IMR-90 (cell line): ENCODE data around the gene TNS3. TPM values are rescaled to one million over a fixed set of nuclear protein-coding genes. Genes with fewer than 3 reads are reported as not detected.

Source experiments
- ATAC-seq: fragments of 200-7000 bp; cut with Tn5 transposase; 2 replicates; pipeline ENCODE4 v1.9.1; 2020; ENCODE audit warnings: low read depth, mild to moderate bottlenecking, moderate library complexity
- BruUV-seq: library from RNA; stranded (reverse); fragments of 400-500 nt; replicated peaks from 2 replicates; lab custom pipeline; 2021; lab: Mats Ljungman, UMichigan
- CTCF ChIA-PET: fragments of 300-600 bp; formaldehyde crosslinking; extraction: SDS; loops from one replicate; lab custom pipeline; 2021; ENCODE audit warnings: antibody characterized with exemption; lab: Yijun Ruan, JAX
- POLR2A ChIA-PET: fragments of 300-600 bp; sonication (Branson Sonifier 250); formaldehyde crosslinking; loops from one replicate; lab custom pipeline; 2022; ENCODE audit warnings: antibody characterized with exemption; ENCODE audit not compliant: unreplicated experiment; lab: Charles Lee
- DNase-seq: peaks from one replicate; pipeline ENCODE4 v3.0.0; 2013
- H2AFZ ChIP-seq: replicated peaks from 2 replicates; pipeline ENCODE3; 2013; ENCODE audit warnings: low read length, mild to moderate bottlenecking; ENCODE audit not compliant: poor library complexity
- H2AK5ac ChIP-seq: 2 replicates; pipeline ENCODE4 v1.6.1; 2013; ENCODE audit warnings: low read depth, low read length, inconsistent platforms
- H2AK9ac ChIP-seq: replicated peaks from 2 replicates; pipeline ENCODE3; 2013; ENCODE audit warnings: mild to moderate bottlenecking, low read depth, low read length, moderate library complexity; ENCODE audit not compliant: poor library complexity
- H2BK120ac ChIP-seq: 2 replicates; pipeline ENCODE4 v1.6.1; 2013; ENCODE audit warnings: low read depth, low read length, inconsistent platforms
- H2BK15ac ChIP-seq: 3 replicates; pipeline ENCODE4 v1.6.1; 2013; ENCODE audit warnings: low read depth, low read length, inconsistent platforms
- H2BK20ac ChIP-seq: 2 replicates; pipeline ENCODE4 v1.6.1; 2013; ENCODE audit warnings: low read depth, mild to moderate bottlenecking, inconsistent platforms, low read length, moderate library complexity
- H2BK5ac ChIP-seq: 2 replicates; pipeline ENCODE4 v1.6.1; 2013; ENCODE audit warnings: mild to moderate bottlenecking, low read depth, low read length, inconsistent platforms; ENCODE audit not compliant: poor library complexity, severe bottlenecking
- H3K14ac ChIP-seq: replicated peaks from 2 replicates; pipeline ENCODE4 v1.6.1; 2013; ENCODE audit warnings: low read depth, low read length, inconsistent platforms
- H3K18ac ChIP-seq: 2 replicates; pipeline ENCODE4 v1.6.1; 2013; ENCODE audit warnings: low read depth, low read length, control low read depth
- H3K23ac ChIP-seq: 2 replicates; pipeline ENCODE4 v1.6.1; 2013; ENCODE audit warnings: low read depth, low read length, inconsistent platforms
- H3K27ac ChIP-seq: 2 replicates; pipeline ENCODE4 v1.5.1; 2013; ENCODE audit warnings: mild to moderate bottlenecking, control low read depth, low read length; ENCODE audit not compliant: insufficient read depth
- H3K27me3 ChIP-seq: 2 replicates; pipeline ENCODE4 v1.6.1; 2013; ENCODE audit warnings: low read length; ENCODE audit not compliant: control insufficient read depth, insufficient read depth
- H3K36me3 ChIP-seq: 2 replicates; pipeline ENCODE4 v1.6.1; 2013; ENCODE audit warnings: low read length, mixed read lengths; ENCODE audit not compliant: control insufficient read depth, insufficient read depth
- H3K4ac ChIP-seq: 2 replicates; pipeline ENCODE4 v1.6.1; 2013; ENCODE audit warnings: low read depth, low read length, inconsistent platforms
- H3K4me1 ChIP-seq: 2 replicates; pipeline ENCODE4 v1.6.1; 2013; ENCODE audit warnings: low read length, mixed read lengths; ENCODE audit not compliant: control insufficient read depth, insufficient read depth
- H3K4me2 ChIP-seq: 2 replicates; pipeline ENCODE4 v1.6.1; 2013; ENCODE audit warnings: low read depth, mild to moderate bottlenecking, control low read depth, low read length, moderate library complexity
- H3K4me3 ChIP-seq: 2 replicates; pipeline ENCODE4 v1.5.1; 2013; ENCODE audit warnings: low read depth, mild to moderate bottlenecking, control low read depth, low read length, moderate library complexity; ENCODE audit not compliant: insufficient read depth
- H3K56ac ChIP-seq: 2 replicates; pipeline ENCODE4 v1.6.1; 2013; ENCODE audit warnings: low read length, inconsistent platforms; ENCODE audit not compliant: insufficient read depth; ENCODE audit errors: extremely low read depth
- H3K79me1 ChIP-seq, 2 experiments: 2 replicates each; pipeline ENCODE4 v1.6.1; 2013; ENCODE audit warnings: low read length in 2 of 2, inconsistent platforms in 1 of 2, low read depth in 1 of 2
- H3K9ac ChIP-seq: 2 replicates; pipeline ENCODE4 v1.6.1; 2013; ENCODE audit warnings: low read depth, low read length, control low read depth
- H3K9me1 ChIP-seq: 2 replicates; pipeline ENCODE4 v1.6.1; 2013; ENCODE audit warnings: low read length, inconsistent platforms; ENCODE audit not compliant: insufficient read depth
- H3K9me3 ChIP-seq: 2 replicates; pipeline ENCODE4 v1.6.1; 2013; ENCODE audit warnings: low read length; ENCODE audit not compliant: control insufficient read depth, insufficient read depth
- H4K20me1 ChIP-seq: 2 replicates; pipeline ENCODE4 v1.6.1; 2013; ENCODE audit warnings: low read length, inconsistent platforms; ENCODE audit not compliant: insufficient read depth
- H4K5ac ChIP-seq: 2 replicates; pipeline ENCODE4 v1.6.1; 2013; ENCODE audit warnings: mild to moderate bottlenecking, low read depth, low read length, control low read depth
- H4K8ac ChIP-seq, 2 experiments: 2 replicates each; pipeline ENCODE4 v1.6.1; 2013; ENCODE audit warnings: low read depth in 2 of 2, low read length in 2 of 2, control low read depth in 1 of 2, inconsistent platforms in 1 of 2
- H4K91ac ChIP-seq: 2 replicates; pipeline ENCODE4 v1.6.1; 2013; ENCODE audit warnings: low read depth, low read length, inconsistent platforms; ENCODE audit not compliant: insufficient read depth
- BHLHE40 ChIP-seq: fragments of 150-350 bp; IDR thresholded peaks from 2 replicates; pipeline ENCODE4 v1.6.1; 2016; ENCODE audit warnings: mild to moderate bottlenecking, low read depth, low read length
- CEBPB ChIP-seq: IDR thresholded peaks from 2 replicates; pipeline ENCODE4 v1.6.1; 2012; ENCODE audit warnings: low read depth, low read length, improper control_type of control experiment
- CHD1 ChIP-seq: IDR thresholded peaks from 2 replicates; pipeline ENCODE4 v1.6.1; 2012; ENCODE audit warnings: low read depth, low read length, improper control_type of control experiment
- CTCF ChIP-seq: conservative IDR thresholded peaks from 2 replicates; pipeline ENCODE4 v1.5.1; 2012; ENCODE audit warnings: mild to moderate bottlenecking, low read depth, low read length, improper control_type of control experiment
- FOS ChIP-seq: fragments of 150-350 bp; IDR thresholded peaks from 2 replicates; pipeline ENCODE4 v1.6.1; 2016; ENCODE audit warnings: low read depth, low read length
- MAFK ChIP-seq: IDR thresholded peaks from 2 replicates; pipeline ENCODE4 v1.6.1; 2012; ENCODE audit warnings: low read depth, low read length, improper control_type of control experiment
- MAZ ChIP-seq: IDR thresholded peaks from 2 replicates; pipeline ENCODE4 v1.6.1; 2012; ENCODE audit warnings: low read depth, mild to moderate bottlenecking, low read length, improper control_type of control experiment, moderate library complexity, borderline replicate concordance
- MXI1 ChIP-seq: IDR thresholded peaks from 2 replicates; pipeline ENCODE4 v1.6.1; 2012; ENCODE audit warnings: low read depth, mild to moderate bottlenecking, low read length, moderate library complexity, borderline replicate concordance
- NFE2L2 ChIP-seq: fragments of 150-350 bp; IDR thresholded peaks from 2 replicates; pipeline ENCODE4 v1.6.1; 2016; ENCODE audit warnings: low read depth, mild to moderate bottlenecking, low read length
- POLR2A ChIP-seq: IDR thresholded peaks from 2 replicates; pipeline ENCODE4 v1.6.1; 2012; ENCODE audit warnings: mild to moderate bottlenecking, low read depth, low read length
- RCOR1 ChIP-seq: IDR thresholded peaks from 2 replicates; pipeline ENCODE4 v1.6.1; 2012; ENCODE audit warnings: mild to moderate bottlenecking, low read length, improper control_type of control experiment; ENCODE audit not compliant: insufficient replicate concordance
- RFX5 ChIP-seq: IDR thresholded peaks from 2 replicates; pipeline ENCODE4 v1.8.0; 2012; ENCODE audit warnings: low read depth, mild to moderate bottlenecking, low read length, moderate library complexity
- SMC3 ChIP-seq: fragments of 150-350 bp; IDR thresholded peaks from 2 replicates; pipeline ENCODE4 v1.6.1; 2016; ENCODE audit warnings: low read depth, mild to moderate bottlenecking, antibody characterized with exemption, low read length, moderate library complexity
- USF2 ChIP-seq: fragments of 150-350 bp; IDR thresholded peaks from 2 replicates; pipeline ENCODE4 v1.6.1; 2017; ENCODE audit warnings: mild to moderate bottlenecking, antibody characterized with exemption, low read length, low read depth
- WGBS, 2 experiments: methylation state at CpG; one replicate each; pipeline versions ENCODE4 v1.1.5 to v1.1.7; 2013; ENCODE audit warnings: missing lambda C conversion rate in 2 of 2; ENCODE audit not compliant: insufficient read length in 1 of 2; ENCODE audit errors: extremely low coverage in 2 of 2; 5-methylcytosine and 5-hydroxymethylcytosine counted together
- dilution Hi-C: fragments of 300-500 bp; cut with HindIII; formaldehyde crosslinking; loops from one replicate; pipeline ENCODE4 v1.14.3; 2018; ENCODE audit warnings: low sequenced_read_pairs; ENCODE audit not compliant: unreplicated experiment
- in situ Hi-C: fragments of 300-500 bp; cut with MboI; formaldehyde crosslinking; loops from 3 replicates; pipeline ENCODE4 v1.14.3; 2019; ENCODE audit warnings: low sequenced_read_pairs, inconsistent platforms, mixed read lengths
- intact Hi-C: fragments of 100-400 bp; cut with micrococcal nuclease; formaldehyde crosslinking; loops from 2 replicates; pipeline ENCODE4 v1.10.0; 2022
- polyA plus RNA-seq, 3 experiments: library from polyadenylated mRNA; depleted of rRNA; stranded (reverse); fragments of >200 nt; gene quantifications; 2 replicates each; pipeline ENCODE4 v1.2.3, GENCODE V29; 2012; ENCODE audit warnings: low replicate concordance in 1 of 3
- total RNA-seq: library from RNA; depleted of rRNA; stranded (reverse); fragments of >200 nt; gene quantifications from 2 replicates; pipeline ENCODE4 v1.2.3, GENCODE V29; 2012
- TF ChIP-seq, protein P1 (sequence below): fragments of 150-350 bp; IDR thresholded peaks from 2 replicates; pipeline ENCODE4 v1.6.1; 2016; ENCODE audit warnings: low read depth, mild to moderate bottlenecking, low read length, moderate library complexity, borderline replicate concordance

The TNS3 gene
- total and polyA plus RNA-seq, 2 of the 4 experiments (the other 2 are of a cell fraction) = 64.3 to 79.2 TPM

DNA sequence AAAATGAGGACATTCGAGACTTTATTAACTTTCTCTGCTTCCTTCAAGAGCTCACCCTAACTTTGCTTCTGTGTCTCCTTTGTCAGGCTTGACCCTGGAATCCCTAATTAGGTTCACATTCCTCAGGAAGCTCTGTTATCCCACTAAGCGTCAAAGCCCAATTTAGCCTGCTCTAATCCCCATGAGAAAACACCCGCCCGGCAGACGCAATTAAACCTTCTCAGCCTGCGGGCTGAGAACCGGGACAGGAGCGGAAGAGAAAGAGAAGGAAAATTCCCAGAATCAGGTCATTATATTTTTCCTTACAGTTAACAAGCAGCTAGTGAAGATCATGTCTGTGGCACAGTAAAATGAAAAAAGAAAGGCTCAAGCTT, 93.0 kb downstream of the TNS3 start:
- Histone ChIP-seq H3K18ac (no peak overlapping the region), H3K4ac (0 out of 2 replicates have a peak overlapping the region, but pooled peaks have one; percentile 1), H2AK9ac (no peak overlapping the region), H4K91ac (no peak overlapping the region), H3K79me1 (peaks cover 75 to 84% of the 10 kb centered on the region in 2 experiments), H2AFZ (no peak overlapping the region), H3K14ac (no peak overlapping the region; the same call in 1 of the 2 replicates), H3K4me3 (no peak overlapping the region), H3K56ac (no peak overlapping the region), H3K27me3 (no peaks in the 10 kb centered on the region), H3K9me3 (no peaks in the 10 kb centered on the region), H4K5ac (no peak overlapping the region), H3K36me3 (peaks cover 3% of the 10 kb centered on the region; the same call in 1 of the 2 replicates), H3K9me1 (peaks cover 45% of the 10 kb centered on the region), H4K20me1 (peaks cover 52% of the 10 kb centered on the region), H2BK20ac (no peak overlapping the region), H2AK5ac (no peak overlapping the region), H3K4me1 (peaks cover 18% of the 10 kb centered on the region), H4K8ac (no peak overlapping the region), H3K27ac (no peak overlapping the region), H2BK120ac (peak overlapping the region; percentile 22; the same call in 1 of the 2 replicates), H3K9ac (no peak overlapping the region), H3K4me2 (no peak overlapping the region), H2BK15ac (no peak overlapping the region), H2BK5ac (no peak overlapping the region), H3K23ac (no peak overlapping the region)
- DNase-seq = no peak
- dilution Hi-C loops = no loop called here
- BruUV-seq = no TSS peak
- intact Hi-C loops = no loop called here
- in situ Hi-C loops = no loop called here
- TF ChIP-seq RCOR1 (no peak), FOS (no peak), RFX5 (no peak), CHD1 (no peak), MAZ (no peak), SMC3 (no peak), USF2 (no peak), MAFK (no peak), NFE2L2 (no peak), CEBPB (no peak), MXI1 (no peak), BHLHE40 (no peak), POLR2A (no peak), CTCF (no peak)
- TF ChIP-seq, protein P1, sequence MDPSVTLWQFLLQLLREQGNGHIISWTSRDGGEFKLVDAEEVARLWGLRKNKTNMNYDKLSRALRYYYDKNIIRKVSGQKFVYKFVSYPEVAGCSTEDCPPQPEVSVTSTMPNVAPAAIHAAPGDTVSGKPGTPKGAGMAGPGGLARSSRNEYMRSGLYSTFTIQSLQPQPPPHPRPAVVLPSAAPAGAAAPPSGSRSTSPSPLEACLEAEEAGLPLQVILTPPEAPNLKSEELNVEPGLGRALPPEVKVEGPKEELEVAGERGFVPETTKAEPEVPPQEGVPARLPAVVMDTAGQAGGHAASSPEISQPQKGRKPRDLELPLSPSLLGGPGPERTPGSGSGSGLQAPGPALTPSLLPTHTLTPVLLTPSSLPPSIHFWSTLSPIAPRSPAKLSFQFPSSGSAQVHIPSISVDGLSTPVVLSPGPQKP = no peak
- ChIA-PET POLR2A (no interaction called here), CTCF (interaction anchor here (0.7 to 0.8 kb wide), 2 partner anchors 11 to 274 kb away, joined by 3 to 7 read pairs; no protein-coding TSS in a partner anchor)
- no CpG with 5 or more reads among the region's 8 CpGs for WGBS, 2 experiments
- ATAC-seq = no peak
